Activated CD8-positive, alpha-beta T cell treated with anti-CD3 and anti-CD28 coated beads, Interleukin-2, amount 10 ng/mL, durations not matched to agents 7 days and 5 days (primary cell): Measurements from ENCODE around the gene COL9A3. TPM values are rescaled to one million over a fixed set of nuclear protein-coding genes. Genes with fewer than 3 reads are reported as not detected.

ENCODE experiments used
- ATAC-seq: fragments of 150-1000 bp; cut with Tn5 transposase; one replicate; pipeline ENCODE4 v1.10.0; 2021; ENCODE audit warnings: moderate library complexity
- CTCF ChIA-PET: fragments of 350-600 bp; sonication (Branson Sonifier 250); formaldehyde crosslinking; loops from one replicate; lab custom pipeline; 2021; ENCODE audit warnings: antibody characterized with exemption; lab: Charles Lee
- POLR2A ChIA-PET: fragments of 350-600 bp; sonication (Branson Sonifier 250); formaldehyde crosslinking; loops from one replicate; lab custom pipeline; 2021; ENCODE audit warnings: antibody characterized with exemption; lab: Charles Lee
- DNase-seq: peaks from one replicate; pipeline ENCODE4 v3.0.0-alpha.2; 2020
- H3K27ac Mint-ChIP-seq: one replicate; pipeline ENCODE4 v1.8.0; 2021; ENCODE audit warnings: mild to moderate bottlenecking, mixed read lengths
- H3K27me3 Mint-ChIP-seq: one replicate; pipeline ENCODE4 v1.8.0; 2021; ENCODE audit warnings: low read depth, mixed read lengths
- H3K36me3 Mint-ChIP-seq: one replicate; pipeline ENCODE4 v1.8.0; 2021; ENCODE audit warnings: low read depth, mixed read lengths
- H3K4me1 Mint-ChIP-seq: one replicate; pipeline ENCODE4 v1.8.0; 2021; ENCODE audit warnings: low read depth, mixed read lengths
- H3K4me3 Mint-ChIP-seq: one replicate; pipeline ENCODE4 v1.8.0; 2021; ENCODE audit warnings: mild to moderate bottlenecking, mixed read lengths
- H3K9me3 Mint-ChIP-seq: one replicate; pipeline ENCODE4 v1.8.0; 2022; ENCODE audit warnings: mixed read lengths; ENCODE audit not compliant: insufficient read depth
- total RNA-seq, 2 experiments: library from RNA; stranded (reverse); gene quantifications; one replicate each; pipeline ENCODE4 v1.2.3, GENCODE V29; 2021

COL9A3 gene
- total RNA-seq, 2 experiments from 2014 or later, result not detected

GRCh38 chr20:62814709-62815065 is 2.2 kb upstream of the COL9A3 start:
- Mint-ChIP-seq H3K27me3 (peaks cover 25% of the 10 kb centered on the region), H3K9me3 (no peaks in the 10 kb centered on the region), H3K4me3 (no peak overlapping the region), H3K36me3 (peaks cover 15% of the 10 kb centered on the region), H3K27ac (no peak overlapping the region), H3K4me1 (peaks cover 4% of the 10 kb centered on the region)
- CTCF ChIA-PET, result no interaction called here
- ATAC-seq (no peak), DNase-seq (no peak)
- POLR2A ChIA-PET, result interaction anchor here (1.5 kb wide), 1 partner anchor 47 kb away, joined by 3 read pairs; the partner anchor contains the start of gene TCFL5

- POLR2A ChIA-PET, result interaction anchor here (1.5 kb wide), 1 partner anchor 46 kb away, joined by 3 read pairs; the partner anchor contains the start of gene TCFL5
- H3K4me1 Mint-ChIP-seq, result peaks cover 4% of the 10 kb centered on the region
- no peak for DNase-seq
- H3K9me3 Mint-ChIP-seq, result no peaks in the 10 kb centered on the region
- H3K36me3 Mint-ChIP-seq, result peaks cover 10% of the 10 kb centered on the region
- no peak for ATAC-seq
- H3K27ac Mint-ChIP-seq, result no peak overlapping the region
- CTCF ChIA-PET, result no interaction called here
- no peak overlapping the region for H3K4me3 Mint-ChIP-seq
- peaks cover 25% of the 10 kb centered on the region for H3K27me3 Mint-ChIP-seq
These were observed 1.5 kb upstream of the COL9A3 start for GRCh38 chr20:62815066-62815991.

- peaks cover 9% of the 10 kb centered on the region for H3K36me3 Mint-ChIP-seq
- H3K27ac Mint-ChIP-seq, result no peak overlapping the region
- H3K27me3 Mint-ChIP-seq, result peaks cover 25% of the 10 kb centered on the region
- CTCF ChIA-PET, result interaction anchor here (1.0 kb wide), 1 partner anchor 8 kb away, joined by 3 read pairs; no protein-coding TSS in a partner anchor
- peak overlapping the region; percentile 22 for H3K4me3 Mint-ChIP-seq
- no peaks in the 10 kb centered on the region for H3K9me3 Mint-ChIP-seq
- ATAC-seq (no peak), DNase-seq (no peak)
- H3K4me1 Mint-ChIP-seq, result peaks cover 4% of the 10 kb centered on the region
- POLR2A ChIA-PET, result interaction anchor here (1.3 to 1.5 kb wide), 2 partner anchors 11 to 45 kb away, joined by 3 read pairs; partner anchors contain the start of gene TCFL5
These were observed 593 bp upstream of the COL9A3 start for GRCh38 chr20:62816031-62816883.

GRCh38 chr20:62817975-62818591 is 1.2 kb downstream of the COL9A3 start:
- Mint-ChIP-seq H3K36me3 (no peaks in the 10 kb centered on the region), H3K4me3 (no peak overlapping the region), H3K4me1 (peaks cover 6% of the 10 kb centered on the region), H3K9me3 (no peaks in the 10 kb centered on the region), H3K27me3 (peaks cover 25% of the 10 kb centered on the region), H3K27ac (no peak overlapping the region)
- ChIA-PET POLR2A (no interaction called here), CTCF (no interaction called here)
- ATAC-seq (no peak), DNase-seq (no peak)

- no peak overlapping the region for H3K27ac Mint-ChIP-seq
- ChIA-PET CTCF (interaction anchor here (1.9 kb wide), 1 partner anchor 10 kb away, joined by 9 read pairs; no protein-coding TSS in a partner anchor), POLR2A (no interaction called here)
- peaks cover 25% of the 10 kb centered on the region for H3K27me3 Mint-ChIP-seq
- H3K4me3 Mint-ChIP-seq, result no peak overlapping the region
- H3K9me3 Mint-ChIP-seq, result no peaks in the 10 kb centered on the region
- no peak for DNase-seq
- H3K36me3 Mint-ChIP-seq, result no peaks in the 10 kb centered on the region
- no peak for ATAC-seq
- peaks cover 6% of the 10 kb centered on the region for H3K4me1 Mint-ChIP-seq
These were observed 2.0 kb downstream of the COL9A3 start for GRCh38 chr20:62818592-62819493.

- peaks cover 6% of the 10 kb centered on the region for H3K4me1 Mint-ChIP-seq
- H3K27me3 Mint-ChIP-seq, result peaks cover 23% of the 10 kb centered on the region
- no peaks in the 10 kb centered on the region for H3K9me3 Mint-ChIP-seq
- no peak overlapping the region for H3K27ac Mint-ChIP-seq
- no peak for ATAC-seq
- CTCF ChIA-PET, result interaction anchor here (1.9 kb wide), 1 partner anchor 11 kb away, joined by 9 read pairs; no protein-coding TSS in a partner anchor
- H3K4me3 Mint-ChIP-seq, result no peak overlapping the region
- POLR2A ChIA-PET, result no interaction called here
- DNase-seq, result no peak
- no peaks in the 10 kb centered on the region for H3K36me3 Mint-ChIP-seq
These were observed 2.8 kb downstream of the COL9A3 start for GRCh38 chr20:62819494-62820174.

GRCh38 chr20:62820208-62820961 is 3.5 kb downstream of the COL9A3 start:
- no peaks in the 10 kb centered on the region for H3K9me3 Mint-ChIP-seq
- no peak for ATAC-seq
- POLR2A ChIA-PET, result no interaction called here

GRCh38 chr20:62820962-62821725 is 4.3 kb downstream of the COL9A3 start:
- POLR2A ChIA-PET, result no interaction called here
- no peaks in the 10 kb centered on the region for H3K9me3 Mint-ChIP-seq
- H3K27me3 Mint-ChIP-seq, result peaks cover 11% of the 10 kb centered on the region
- H3K36me3 Mint-ChIP-seq, result no peaks in the 10 kb centered on the region
- ATAC-seq (no peak), DNase-seq (no peak)
- CTCF ChIA-PET, result no interaction called here
- no peak overlapping the region for H3K27ac Mint-ChIP-seq
- H3K4me1 Mint-ChIP-seq, result peaks cover 2% of the 10 kb centered on the region
- H3K4me3 Mint-ChIP-seq, result no peak overlapping the region

More at GRCh38 chr20:62820208-62820961, 3.5 kb downstream of the COL9A3 start:
- DNase-seq, result no peak
- Mint-ChIP-seq H3K27ac (no peak overlapping the region), H3K27me3 (peaks cover 18% of the 10 kb centered on the region), H3K4me1 (peaks cover 5% of the 10 kb centered on the region), H3K36me3 (no peaks in the 10 kb centered on the region), H3K4me3 (no peak overlapping the region)
- CTCF ChIA-PET, result interaction anchor here (1.9 kb wide), 1 partner anchor 12 kb away, joined by 9 read pairs; no protein-coding TSS in a partner anchor

GRCh38 chr20:62821726-62822210 is 4.9 kb downstream of the COL9A3 start:
- DNase-seq (no peak), ATAC-seq (no peak)
- H3K27me3 Mint-ChIP-seq, result peaks cover 9% of the 10 kb centered on the region
- H3K4me1 Mint-ChIP-seq, result peaks cover 2% of the 10 kb centered on the region
- no peak overlapping the region for H3K27ac Mint-ChIP-seq
- H3K9me3 Mint-ChIP-seq, result no peaks in the 10 kb centered on the region
- ChIA-PET CTCF (interaction anchor here (1.9 kb wide), 1 partner anchor 14 kb away, joined by 9 read pairs; no protein-coding TSS in a partner anchor), POLR2A (no interaction called here)
- no peak overlapping the region for H3K4me3 Mint-ChIP-seq
- no peaks in the 10 kb centered on the region for H3K36me3 Mint-ChIP-seq
